CD1c-positive myeloid dendritic cell (primary cell): ENCODE results near the gene TTC34.
"Not testable (repeated sequence)": the region's sequence is repeated elsewhere in the genome, so short reads cannot be mapped to it uniquely, and the experiment has no call there.

Experiments used
- DNase-seq: peaks from one replicate; pipeline ENCODE4 v3.0.0-alpha.2; 2016; ENCODE audit errors: extremely low spot score

The TTC34 gene

GRCh38 chr1:2799811-2800663 lies 1.5 kb downstream of the TTC34 start:
- no peak for DNase-seq

- not testable (repeated sequence) for DNase-seq
Measured at GRCh38 chr1:2798958-2799357, 2.5 kb downstream of the TTC34 start.

DNA sequence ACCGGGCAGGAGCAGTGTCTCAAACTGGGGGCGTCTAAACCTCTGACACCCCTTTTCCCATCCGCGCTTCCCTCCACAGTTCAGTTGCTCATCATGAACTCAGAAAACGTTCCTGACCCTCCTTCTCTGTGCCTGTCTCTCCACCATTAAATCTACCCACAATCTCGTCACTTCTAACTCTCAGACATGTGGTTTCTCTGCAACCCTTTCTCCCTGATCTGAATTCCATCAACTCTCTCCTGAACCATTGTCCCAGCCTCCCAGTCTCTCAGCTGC lies 3.8 kb downstream of the TTC34 start:
- DNase-seq, result no peak

DNA sequence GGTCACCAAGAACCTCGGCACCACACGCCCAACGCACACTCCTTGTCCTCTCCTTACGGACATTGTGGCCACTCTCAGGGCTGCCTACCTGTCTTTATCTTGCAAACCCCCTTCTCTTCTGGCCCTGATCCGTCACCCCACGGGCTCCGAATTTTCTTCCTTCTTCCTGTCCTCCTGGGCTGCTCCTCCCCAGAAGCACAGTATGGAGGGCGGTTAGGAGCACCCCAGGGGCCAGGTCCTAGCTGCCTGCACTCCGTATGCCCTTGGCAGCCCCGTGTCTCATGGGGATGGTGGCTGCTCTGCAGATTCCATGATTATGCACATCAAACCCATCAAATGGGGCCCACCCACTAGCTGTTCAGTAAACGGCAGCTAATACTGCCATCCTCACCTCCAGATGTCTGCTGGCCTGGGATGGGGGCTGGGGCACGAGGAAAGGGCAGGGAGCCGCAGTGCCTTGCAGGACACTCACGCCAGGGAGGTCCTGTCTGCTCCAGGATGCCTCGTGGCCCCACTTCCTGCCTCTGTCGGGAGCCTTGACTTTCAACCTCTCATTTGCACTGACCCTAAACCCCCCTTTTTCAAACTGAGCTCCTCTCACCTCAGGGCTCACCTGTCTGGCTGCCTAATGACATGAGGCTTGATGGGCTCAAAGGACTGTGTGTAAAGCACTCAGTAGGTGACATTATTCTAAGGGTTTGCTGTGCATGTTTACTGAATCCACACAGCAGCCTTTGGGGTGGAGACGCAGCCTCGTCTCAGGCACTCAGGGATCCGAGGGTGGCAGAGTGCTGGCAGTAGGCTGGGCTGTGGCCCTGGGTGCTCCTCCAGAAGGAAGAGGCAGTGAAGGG lies 4.4 kb downstream of the TTC34 start:
- no peak for DNase-seq

GRCh38 chr1:2795926-2796325 lies 5.6 kb downstream of the TTC34 start:
- DNase-seq, result no peak

DNA sequence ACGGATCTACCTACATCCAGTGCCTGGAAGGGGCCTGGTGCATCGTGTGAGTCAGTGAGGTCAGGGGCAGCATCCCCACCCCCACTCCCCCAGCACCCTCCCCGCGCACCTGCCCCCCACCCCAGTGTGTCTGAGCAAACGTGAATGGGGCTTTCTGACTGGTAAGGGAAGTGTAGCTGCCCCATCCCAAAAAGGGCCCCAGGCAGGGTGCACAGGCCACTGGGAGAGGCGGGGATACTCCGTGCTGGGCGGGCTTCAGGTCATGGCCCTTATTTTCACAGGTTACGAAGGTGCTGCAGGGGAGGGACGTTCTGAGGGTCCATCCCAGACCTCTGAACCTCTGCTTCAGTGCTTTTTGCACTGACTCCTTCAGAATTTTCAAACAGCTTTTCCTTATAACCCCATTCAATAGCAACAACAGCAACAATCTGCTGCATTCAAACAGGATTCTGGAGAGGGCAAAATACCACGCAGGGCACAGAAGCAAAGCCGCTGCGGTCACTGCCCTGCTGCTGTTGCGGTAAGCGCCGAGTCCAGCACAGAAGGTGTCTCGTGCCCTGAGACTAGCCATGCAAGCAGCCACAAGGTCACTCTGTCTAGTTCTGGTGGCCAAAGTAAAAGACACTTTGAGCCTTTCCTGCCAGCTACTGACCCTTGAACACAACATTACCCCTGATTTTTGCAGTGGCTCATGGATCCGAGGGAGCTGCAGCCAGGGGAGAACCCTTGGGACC lies 10.3 kb downstream of the TTC34 start:
- no peak for DNase-seq

- no peak for DNase-seq
Measured at GRCh38 chr1:2789986-2790581, 11.4 kb downstream of the TTC34 start.

DNA sequence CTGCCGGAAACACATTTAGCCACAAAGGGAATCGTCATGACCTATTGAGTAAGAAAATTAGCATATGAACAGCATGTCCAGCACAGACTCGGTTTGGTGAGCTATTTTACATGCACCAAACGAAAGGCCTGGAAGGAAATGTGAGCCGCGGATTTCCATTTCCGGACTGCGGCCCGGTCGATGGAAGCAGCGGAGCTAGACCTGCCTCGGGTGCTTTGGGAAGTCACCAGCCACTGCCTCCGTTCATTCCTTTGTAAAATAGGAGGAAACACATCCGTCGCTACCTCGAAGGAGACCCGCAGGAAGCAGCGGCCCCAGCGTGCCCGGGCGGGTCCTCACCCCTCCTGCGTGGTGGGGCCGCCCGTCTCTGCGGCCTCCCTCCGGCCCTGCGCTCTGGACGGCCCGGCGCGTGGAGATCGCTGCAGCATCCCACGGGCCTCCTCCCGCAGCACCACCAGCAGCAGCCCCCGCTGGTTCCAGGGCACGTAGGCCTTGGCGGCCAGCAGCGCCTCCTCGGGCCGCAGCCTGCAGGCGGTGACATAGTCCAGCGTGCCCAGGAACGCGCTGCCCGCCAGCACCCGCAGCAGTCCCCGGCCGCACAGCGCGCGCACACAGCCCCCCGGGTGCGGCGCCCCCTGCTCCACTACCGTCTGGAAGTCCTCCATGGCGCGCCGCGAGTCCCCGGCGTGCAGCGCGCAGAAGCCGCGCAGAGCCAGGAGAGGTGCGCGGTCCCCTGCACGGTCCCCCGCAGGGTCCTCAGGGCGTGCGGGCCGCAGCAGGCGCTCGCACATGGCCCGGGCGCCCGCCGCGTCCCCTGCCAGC lies 12.1 kb downstream of the TTC34 start:
- no peak for DNase-seq

GRCh38 chr1:2788506-2789163 lies 12.9 kb downstream of the TTC34 start:
- DNase-seq, result no peak

GRCh38 chr1:2787163-2787911 lies 14.2 kb downstream of the TTC34 start:
- DNase-seq, result no peak

GRCh38 chr1:2786329-2787162 lies 14.9 kb downstream of the TTC34 start:
- DNase-seq, result peak; percentile 61

GRCh38 chr1:2785631-2786328 lies 15.7 kb downstream of the TTC34 start:
- DNase-seq, result no peak

- no peak for DNase-seq
Measured at GRCh38 chr1:2784854-2785630, 16.5 kb downstream of the TTC34 start.

- no peak for DNase-seq
Measured at GRCh38 chr1:2783435-2784397, 17.8 kb downstream of the TTC34 start.

DNA sequence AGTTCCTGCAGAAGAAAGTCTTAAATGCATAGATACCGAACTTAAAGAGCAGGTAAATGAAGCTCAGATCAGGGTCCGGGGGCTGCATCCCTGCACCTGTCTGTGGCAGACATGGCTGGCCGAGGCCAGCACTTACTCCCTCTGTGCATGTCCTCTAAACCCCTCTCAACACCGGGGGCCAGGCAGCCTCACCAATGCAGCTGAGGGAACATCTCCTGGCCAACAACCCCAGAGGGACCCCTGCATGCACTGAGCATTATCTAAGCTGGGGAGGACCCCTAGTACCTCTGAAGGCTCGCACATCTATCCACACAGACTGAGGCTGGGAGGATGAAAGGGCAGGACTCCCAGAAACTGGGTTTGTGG lies 18.4 kb downstream of the TTC34 start:
- DNase-seq, result no peak

GRCh38 chr1:2781627-2782026 lies 19.9 kb downstream of the TTC34 start:
- DNase-seq, result no peak

DNA sequence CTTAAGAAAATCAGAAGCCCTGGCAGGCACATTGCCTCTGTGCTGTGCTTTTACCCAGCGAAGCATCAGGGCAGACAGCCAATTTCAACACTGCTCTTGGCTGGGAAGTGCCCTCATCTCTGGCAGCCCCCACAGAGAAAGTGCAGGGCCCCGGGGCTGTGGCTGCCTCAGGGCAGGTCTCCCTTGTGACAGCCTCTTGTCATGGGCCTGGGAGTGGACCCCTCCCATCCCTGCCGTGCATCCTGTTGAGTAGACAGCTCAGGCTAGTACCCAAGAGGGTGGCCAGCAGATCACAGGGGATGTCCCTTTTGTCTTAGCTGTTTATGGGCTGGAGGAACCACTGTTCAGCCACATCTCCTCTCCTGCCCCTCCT lies 23.3 kb downstream of the TTC34 start:
- no peak for DNase-seq
